ENCODE measurements around the gene USP31.

GRCh38 chr16:23174622-23175021, 25.4 kb upstream of the USP31 start:
- TF ChIP-seq CTCF (IDR thresholded peaks at IDR 0.05) (no peak), POLR2A (IDR thresholded peaks at IDR 0.05) (no peak)

All from right lobe of liver (tissue), 4 donors.